HepG2 (cell line): ENCODE data around the gene DNTTIP2. TPM values are rescaled to one million over a fixed set of nuclear protein-coding genes. Genes with fewer than 3 reads are reported as not detected.

ENCODE experiments used
- AHR ChIP-seq: IDR thresholded peaks from 2 replicates; pipeline ENCODE4 v1.6.1; 2018; ENCODE audit warnings: missing genetic modification reagents, missing compliant biosample characterization
- ARHGAP35 ChIP-seq: sonication (generic); formaldehyde crosslinking; IDR thresholded peaks from 2 replicates; pipeline ENCODE4 v1.9.0; 2022; ENCODE audit warnings: mild to moderate bottlenecking, inconsistent platforms, moderate library complexity, missing genetic modification reagents, borderline replicate concordance
- BRD4 ChIP-seq: sonication (generic); formaldehyde crosslinking; IDR thresholded peaks from 2 replicates; pipeline ENCODE4 v1.4.0; 2020; ENCODE audit warnings: missing genetic modification reagents
- HNRNPLL ChIP-seq: fragments of 200-400 bp; formaldehyde crosslinking; IDR thresholded peaks from 2 replicates; pipeline ENCODE4 v1.6.1; 2017; ENCODE audit warnings: mild to moderate bottlenecking, low read depth, low read length; ENCODE audit not compliant: poor library complexity, severe bottlenecking
- KDM6A ChIP-seq: IDR thresholded peaks from 2 replicates; pipeline ENCODE4 v1.6.1; 2016; ENCODE audit warnings: low read depth
- MYC ChIP-seq: sonication (generic); formaldehyde crosslinking; IDR thresholded peaks from 2 replicates; pipeline ENCODE4 v1.9.0; 2021; ENCODE audit warnings: missing genetic modification reagents, borderline replicate concordance
- PTBP1 ChIP-seq: fragments of 200-400 bp; formaldehyde crosslinking; IDR thresholded peaks from 2 replicates; pipeline ENCODE4 v1.6.1; 2018; ENCODE audit warnings: low read length, low read depth; ENCODE audit not compliant: poor library complexity, severe bottlenecking
- SIX4 ChIP-seq: sonication (generic); formaldehyde crosslinking; IDR thresholded peaks from 2 replicates; pipeline ENCODE4 v1.4.0; 2020; ENCODE audit warnings: missing genetic modification reagents
- ZNF33A ChIP-seq: sonication (generic); formaldehyde crosslinking; IDR thresholded peaks from 2 replicates; pipeline ENCODE4 v1.5.1; 2020; ENCODE audit warnings: missing genetic modification reagents, mild to moderate bottlenecking, moderate library complexity, borderline replicate concordance
- ZNF652 ChIP-seq: IDR thresholded peaks from 2 replicates; pipeline ENCODE4 v1.6.1; 2016; ENCODE audit warnings: low read depth, borderline replicate concordance
- ZNF83 ChIP-seq: sonication (generic); formaldehyde crosslinking; IDR thresholded peaks from 2 replicates; pipeline ENCODE4 v1.4.0; 2020; ENCODE audit warnings: missing genetic modification reagents, mild to moderate bottlenecking, borderline replicate concordance
- polyA plus RNA-seq, 8 experiments: library from polyadenylated mRNA; depleted of rRNA in 3 of 8; stranded (reverse) in 7 of 8; unstranded in 1 of 8; fragments of >200 nt; fragmentation: Illumina TruSeq in 4 of 8; extraction: Trizol in 4 of 8; gene quantifications; 2 replicates each; pipeline versions ENCODE4 v1.2.1 to v1.2.3, GENCODE V29; 2011 to 2016; ENCODE audit warnings: low read depth in 4 of 8, missing spikeins in 1 of 8, mixed read lengths in 1 of 8; ENCODE audit not compliant: insufficient read depth in 1 of 8
- total RNA-seq, 5 experiments: library from RNA; depleted of rRNA; stranded (reverse); fragments of >200 nt; fragmentation: Illumina TruSeq; extraction: Trizol; gene quantifications; 2 replicates each; pipeline ENCODE4 v1.2.3, GENCODE V29; 2016; ENCODE audit warnings: low read depth in 1 of 5
- TF ChIP-seq, protein P1 (sequence below): sonication (generic); formaldehyde crosslinking; IDR thresholded peaks from 2 replicates; pipeline ENCODE4 v1.5.0; 2020; ENCODE audit warnings: mild to moderate bottlenecking, missing genetic modification reagents, moderate library complexity
- TF ChIP-seq, protein P2 (sequence below), 2 experiments: sonication (generic) in 1 of 2; formaldehyde crosslinking in 1 of 2; IDR thresholded peaks; 2 replicates each; pipeline versions ENCODE4 v1.6.1 to v1.9.0; 2014 to 2022; ENCODE audit warnings: antibody characterized with exemption in 1 of 2, borderline replicate concordance in 1 of 2, inconsistent platforms in 1 of 2, low read depth in 1 of 2, missing genetic modification reagents in 1 of 2
- TF ChIP-seq, protein P3 (sequence below): sonication (generic); formaldehyde crosslinking; IDR thresholded peaks from 2 replicates; pipeline ENCODE4 v1.4.0; 2020; ENCODE audit warnings: missing genetic modification reagents, borderline replicate concordance

DNTTIP2 gene
- total and polyA plus RNA-seq, 2 of the 13 experiments (the other 11 are each of a cell fraction or from before 2014, with no cell fraction given): 11.4 to 63.3 TPM

DNA sequence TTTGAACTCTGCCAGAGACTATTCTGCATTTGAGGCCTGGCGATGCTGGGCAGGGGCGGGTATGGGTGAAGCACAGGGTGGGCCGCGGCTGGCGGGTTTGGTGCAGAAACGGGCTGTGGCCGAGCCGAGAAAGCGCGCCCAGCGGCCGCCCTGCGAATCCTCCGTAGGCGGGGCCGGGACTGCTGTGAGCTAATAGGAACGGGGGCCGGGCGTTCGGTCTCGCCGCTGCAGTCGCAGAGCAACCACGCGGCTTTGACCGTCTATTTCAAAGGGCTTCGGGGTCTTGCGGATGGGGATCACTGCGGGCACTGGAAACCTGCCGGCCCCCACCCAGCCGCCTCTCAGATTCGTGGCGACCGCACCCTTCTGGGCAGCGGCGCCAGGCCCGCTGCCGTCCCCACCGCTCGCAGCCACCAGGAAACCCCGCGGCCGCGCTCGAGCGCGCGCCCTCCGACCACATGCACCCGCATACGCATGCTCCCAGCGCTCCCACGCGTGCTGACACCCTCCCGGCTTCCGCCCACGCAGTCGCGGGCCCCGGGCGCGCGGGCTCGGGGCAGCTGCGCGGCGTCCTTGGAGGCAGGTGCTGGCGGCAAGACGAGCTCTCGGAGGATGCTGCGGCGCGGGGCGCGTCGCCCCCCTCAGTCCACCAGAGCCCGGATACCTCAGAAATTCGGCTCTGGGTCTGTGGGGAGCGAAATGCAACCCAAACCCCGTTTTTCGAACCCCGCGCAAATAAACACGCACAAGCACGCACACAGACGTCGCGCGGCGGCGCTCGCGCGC lies 32.6 kb downstream of the DNTTIP2 start (continued):
- no peak for TF ChIP-seq ARHGAP35 (CRISPR knock-in tag)
- TF ChIP-seq PTBP1: no peak
- TF ChIP-seq, protein P1, sequence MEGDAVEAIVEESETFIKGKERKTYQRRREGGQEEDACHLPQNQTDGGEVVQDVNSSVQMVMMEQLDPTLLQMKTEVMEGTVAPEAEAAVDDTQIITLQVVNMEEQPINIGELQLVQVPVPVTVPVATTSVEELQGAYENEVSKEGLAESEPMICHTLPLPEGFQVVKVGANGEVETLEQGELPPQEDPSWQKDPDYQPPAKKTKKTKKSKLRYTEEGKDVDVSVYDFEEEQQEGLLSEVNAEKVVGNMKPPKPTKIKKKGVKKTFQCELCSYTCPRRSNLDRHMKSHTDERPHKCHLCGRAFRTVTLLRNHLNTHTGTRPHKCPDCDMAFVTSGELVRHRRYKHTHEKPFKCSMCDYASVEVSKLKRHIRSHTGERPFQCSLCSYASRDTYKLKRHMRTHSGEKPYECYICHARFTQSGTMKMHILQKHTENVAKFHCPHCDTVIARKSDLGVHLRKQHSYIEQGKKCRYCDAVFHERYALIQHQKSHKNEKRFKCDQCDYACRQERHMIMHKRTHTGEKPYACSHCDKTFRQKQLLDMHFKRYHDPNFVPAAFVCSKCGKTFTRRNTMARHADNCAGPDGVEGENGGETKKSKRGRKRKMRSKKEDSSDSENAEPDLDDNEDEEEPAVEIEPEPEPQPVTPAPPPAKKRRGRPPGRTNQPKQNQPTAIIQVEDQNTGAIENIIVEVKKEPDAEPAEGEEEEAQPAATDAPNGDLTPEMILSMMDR (CRISPR knock-in tag): peak; percentile 56
- peak; percentile 25; the same call in 1 of the 2 replicates for TF ChIP-seq BRD4 (CRISPR knock-in tag)
- no peak for TF ChIP-seq KDM6A (CRISPR knock-in tag)
- TF ChIP-seq SIX4 (CRISPR knock-in tag): no peak
- TF ChIP-seq, protein P2, sequence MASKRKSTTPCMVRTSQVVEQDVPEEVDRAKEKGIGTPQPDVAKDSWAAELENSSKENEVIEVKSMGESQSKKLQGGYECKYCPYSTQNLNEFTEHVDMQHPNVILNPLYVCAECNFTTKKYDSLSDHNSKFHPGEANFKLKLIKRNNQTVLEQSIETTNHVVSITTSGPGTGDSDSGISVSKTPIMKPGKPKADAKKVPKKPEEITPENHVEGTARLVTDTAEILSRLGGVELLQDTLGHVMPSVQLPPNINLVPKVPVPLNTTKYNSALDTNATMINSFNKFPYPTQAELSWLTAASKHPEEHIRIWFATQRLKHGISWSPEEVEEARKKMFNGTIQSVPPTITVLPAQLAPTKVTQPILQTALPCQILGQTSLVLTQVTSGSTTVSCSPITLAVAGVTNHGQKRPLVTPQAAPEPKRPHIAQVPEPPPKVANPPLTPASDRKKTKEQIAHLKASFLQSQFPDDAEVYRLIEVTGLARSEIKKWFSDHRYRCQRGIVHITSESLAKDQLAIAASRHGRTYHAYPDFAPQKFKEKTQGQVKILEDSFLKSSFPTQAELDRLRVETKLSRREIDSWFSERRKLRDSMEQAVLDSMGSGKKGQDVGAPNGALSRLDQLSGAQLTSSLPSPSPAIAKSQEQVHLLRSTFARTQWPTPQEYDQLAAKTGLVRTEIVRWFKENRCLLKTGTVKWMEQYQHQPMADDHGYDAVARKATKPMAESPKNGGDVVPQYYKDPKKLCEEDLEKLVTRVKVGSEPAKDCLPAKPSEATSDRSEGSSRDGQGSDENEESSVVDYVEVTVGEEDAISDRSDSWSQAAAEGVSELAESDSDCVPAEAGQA (IDR thresholded peaks at IDR 0.05; ENCODE audit: low read depth): no peak
- TF ChIP-seq, protein P2 (CRISPR knock-in tag; IDR thresholded peaks at IDR 0.05; ENCODE audit: borderline replicate concordance): peak; percentile 80; the same call in 1 of the 2 replicates
- no peak for TF ChIP-seq ZNF652 (CRISPR knock-in tag)
- TF ChIP-seq, protein P3, sequence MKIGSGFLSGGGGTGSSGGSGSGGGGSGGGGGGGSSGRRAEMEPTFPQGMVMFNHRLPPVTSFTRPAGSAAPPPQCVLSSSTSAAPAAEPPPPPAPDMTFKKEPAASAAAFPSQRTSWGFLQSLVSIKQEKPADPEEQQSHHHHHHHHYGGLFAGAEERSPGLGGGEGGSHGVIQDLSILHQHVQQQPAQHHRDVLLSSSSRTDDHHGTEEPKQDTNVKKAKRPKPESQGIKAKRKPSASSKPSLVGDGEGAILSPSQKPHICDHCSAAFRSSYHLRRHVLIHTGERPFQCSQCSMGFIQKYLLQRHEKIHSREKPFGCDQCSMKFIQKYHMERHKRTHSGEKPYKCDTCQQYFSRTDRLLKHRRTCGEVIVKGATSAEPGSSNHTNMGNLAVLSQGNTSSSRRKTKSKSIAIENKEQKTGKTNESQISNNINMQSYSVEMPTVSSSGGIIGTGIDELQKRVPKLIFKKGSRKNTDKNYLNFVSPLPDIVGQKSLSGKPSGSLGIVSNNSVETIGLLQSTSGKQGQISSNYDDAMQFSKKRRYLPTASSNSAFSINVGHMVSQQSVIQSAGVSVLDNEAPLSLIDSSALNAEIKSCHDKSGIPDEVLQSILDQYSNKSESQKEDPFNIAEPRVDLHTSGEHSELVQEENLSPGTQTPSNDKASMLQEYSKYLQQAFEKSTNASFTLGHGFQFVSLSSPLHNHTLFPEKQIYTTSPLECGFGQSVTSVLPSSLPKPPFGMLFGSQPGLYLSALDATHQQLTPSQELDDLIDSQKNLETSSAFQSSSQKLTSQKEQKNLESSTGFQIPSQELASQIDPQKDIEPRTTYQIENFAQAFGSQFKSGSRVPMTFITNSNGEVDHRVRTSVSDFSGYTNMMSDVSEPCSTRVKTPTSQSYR (CRISPR knock-in tag): no peak
- TF ChIP-seq MYC (CRISPR knock-in tag): peak; percentile 88
- TF ChIP-seq HNRNPLL: peak; percentile 97
- no peak for TF ChIP-seq ZNF33A (CRISPR knock-in tag)
- no peak for TF ChIP-seq ZNF83 (CRISPR knock-in tag)
- no peak for TF ChIP-seq AHR (CRISPR knock-in tag)
